Measurements from ENCODE around the gene PCSK9.

PCSK9 gene

GRCh38 chr1:55012661-55013060 lies 26.7 kb upstream of the PCSK9 start:
- no peak overlapping the region for H2BK5ac ChIP-seq (ENCODE audit: low read length)
- H2BK15ac ChIP-seq (replicated peaks; ENCODE audit: low read depth): no peak overlapping the region
- H2BK120ac ChIP-seq (ENCODE audit: low read depth, low read length): no peak overlapping the region
- H2AK5ac ChIP-seq (ENCODE audit: low read length): no peak overlapping the region
- H3K79me1 ChIP-seq (ENCODE audit: low read length): no peaks in the 10 kb centered on the region
- H3K56ac ChIP-seq (ENCODE audit: low read length): no peak overlapping the region
- H3K23ac ChIP-seq (ENCODE audit: low read length): no peak overlapping the region
- H3K9ac ChIP-seq (ENCODE audit: low read length): no peak overlapping the region
- H3K4me1 ChIP-seq (ENCODE audit: control insufficient read depth, low read depth, low read length): no peaks in the 10 kb centered on the region
- H3K4ac ChIP-seq (ENCODE audit: low read depth, low read length): no peak overlapping the region
- H3K18ac ChIP-seq (ENCODE audit: low read length): no peak overlapping the region
- WGBS (ENCODE audit: extremely low coverage, insufficient coverage, low lambda C conversion rate): no CpG with 5 or more reads among the region's 1 CpG
- no peak overlapping the region for H3K4me2 ChIP-seq (ENCODE audit: low read length)
- H3K27ac ChIP-seq (ENCODE audit: low read depth, low read length): no peak overlapping the region
- no peak overlapping the region for H4K8ac ChIP-seq (ENCODE audit: low read depth, low read length)
- H4K5ac ChIP-seq (ENCODE audit: low read length): no peak overlapping the region
- H3K4me3 ChIP-seq (ENCODE audit: low read length): no peak overlapping the region
- H3K79me2 ChIP-seq (ENCODE audit: control insufficient read depth, insufficient read depth, low read length): no peaks in the 10 kb centered on the region
- H3K36me3 ChIP-seq (ENCODE audit: control insufficient read depth, insufficient read depth, low read length): no peaks in the 10 kb centered on the region
- no peaks in the 10 kb centered on the region for H3K27me3 ChIP-seq (ENCODE audit: insufficient read depth, low read length, poor library complexity)
- no peak for DNase-seq

DNA sequence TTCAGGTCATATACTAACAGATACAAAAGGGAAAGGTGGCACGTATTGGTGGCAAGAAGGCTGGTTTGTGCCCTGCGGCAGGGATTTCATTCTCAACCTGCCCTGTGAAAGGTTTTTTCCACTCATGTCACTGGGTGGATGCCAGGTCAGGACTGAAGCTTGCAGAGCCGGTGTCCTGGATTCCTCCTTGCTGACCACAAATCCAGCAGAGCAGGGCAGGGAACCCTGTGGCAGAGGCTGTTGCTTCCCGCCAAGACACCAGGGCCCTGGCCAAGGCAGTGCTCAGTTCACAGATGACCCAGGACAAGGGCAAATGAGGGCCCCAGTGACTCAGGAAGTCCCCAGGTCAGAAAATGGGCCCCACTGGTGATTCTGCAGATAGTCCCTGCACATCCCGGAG lies 24.2 kb upstream of the PCSK9 start:
- H3K23ac ChIP-seq (ENCODE audit: low read length): no peak overlapping the region
- no peaks in the 10 kb centered on the region for H3K79me1 ChIP-seq (ENCODE audit: low read length)
- no peak overlapping the region for H2BK5ac ChIP-seq (ENCODE audit: low read length)
- no peak overlapping the region for H3K18ac ChIP-seq (ENCODE audit: low read length)
- WGBS (ENCODE audit: extremely low coverage, insufficient coverage, low lambda C conversion rate): no CpG with 5 or more reads among the region's 5 CpGs
- no peak overlapping the region for H2BK15ac ChIP-seq (replicated peaks; ENCODE audit: low read depth)
- H3K56ac ChIP-seq (ENCODE audit: low read length): no peak overlapping the region
- H3K4ac ChIP-seq (ENCODE audit: low read depth, low read length): no peak overlapping the region
- H3K27me3 ChIP-seq (ENCODE audit: insufficient read depth, low read length, poor library complexity): no peaks in the 10 kb centered on the region
- H4K8ac ChIP-seq (ENCODE audit: low read depth, low read length): no peak overlapping the region
- H3K9ac ChIP-seq (ENCODE audit: low read length): no peak overlapping the region
- H4K5ac ChIP-seq (ENCODE audit: low read length): no peak overlapping the region
- no peak overlapping the region for H2BK120ac ChIP-seq (ENCODE audit: low read depth, low read length)
- no peak overlapping the region for H3K4me2 ChIP-seq (ENCODE audit: low read length)
- H3K27ac ChIP-seq (ENCODE audit: low read depth, low read length): no peak overlapping the region
- no peak for DNase-seq
- no peaks in the 10 kb centered on the region for H3K36me3 ChIP-seq (ENCODE audit: control insufficient read depth, insufficient read depth, low read length)
- no peak overlapping the region for H3K4me3 ChIP-seq (ENCODE audit: low read length)
- H2AK5ac ChIP-seq (ENCODE audit: low read length): no peak overlapping the region
- no peaks in the 10 kb centered on the region for H3K79me2 ChIP-seq (ENCODE audit: control insufficient read depth, insufficient read depth, low read length)
- no peaks in the 10 kb centered on the region for H3K4me1 ChIP-seq (ENCODE audit: control insufficient read depth, low read depth, low read length)

GRCh38 chr1:55015731-55016620 lies 23.4 kb upstream of the PCSK9 start:
- Histone ChIP-seq H2BK15ac (replicated peaks; ENCODE audit: low read depth) (no peak overlapping the region), H3K36me3 (ENCODE audit: control insufficient read depth, insufficient read depth, low read length) (no peaks in the 10 kb centered on the region)
- no CpG with 5 or more reads among the region's 12 CpGs for WGBS (ENCODE audit: extremely low coverage, insufficient coverage, low lambda C conversion rate)

GRCh38 chr1:55018395-55018794 lies 21.0 kb upstream of the PCSK9 start:
- Histone ChIP-seq H4K8ac (ENCODE audit: low read depth, low read length) (no peak overlapping the region), H2BK15ac (replicated peaks; ENCODE audit: low read depth) (no peak overlapping the region), H4K5ac (ENCODE audit: low read length) (no peak overlapping the region), H2AK5ac (ENCODE audit: low read length) (no peak overlapping the region), H3K27me3 (ENCODE audit: insufficient read depth, low read length, poor library complexity) (no peaks in the 10 kb centered on the region), H3K4me3 (ENCODE audit: low read length) (no peak overlapping the region), H3K79me1 (ENCODE audit: low read length) (no peaks in the 10 kb centered on the region), H2BK5ac (ENCODE audit: low read length) (no peak overlapping the region), H3K79me2 (ENCODE audit: control insufficient read depth, insufficient read depth, low read length) (no peaks in the 10 kb centered on the region), H3K56ac (ENCODE audit: low read length) (peak overlapping the region; percentile 22), H3K4me1 (ENCODE audit: control insufficient read depth, low read depth, low read length) (no peaks in the 10 kb centered on the region), H3K27ac (ENCODE audit: low read depth, low read length) (no peak overlapping the region), H3K4me2 (ENCODE audit: low read length) (no peak overlapping the region), H3K9ac (ENCODE audit: low read length) (no peak overlapping the region), H3K18ac (ENCODE audit: low read length) (no peak overlapping the region), H3K4ac (ENCODE audit: low read depth, low read length) (no peak overlapping the region), H3K36me3 (ENCODE audit: control insufficient read depth, insufficient read depth, low read length) (no peaks in the 10 kb centered on the region), H2BK120ac (ENCODE audit: low read depth, low read length) (no peak overlapping the region), H3K23ac (ENCODE audit: low read length) (no peak overlapping the region)
- no peak for DNase-seq
- no CpG with 5 or more reads among the region's 9 CpGs for WGBS (ENCODE audit: extremely low coverage, insufficient coverage, low lambda C conversion rate)

More at GRCh38 chr1:55015731-55016620, 23.4 kb upstream of the PCSK9 start:
- Histone ChIP-seq H3K4me3 (ENCODE audit: low read length) (no peak overlapping the region), H3K18ac (ENCODE audit: low read length) (no peak overlapping the region), H4K8ac (ENCODE audit: low read depth, low read length) (no peak overlapping the region), H3K4me1 (ENCODE audit: control insufficient read depth, low read depth, low read length) (no peaks in the 10 kb centered on the region), H3K4ac (ENCODE audit: low read depth, low read length) (no peak overlapping the region), H3K9ac (ENCODE audit: low read length) (no peak overlapping the region), H3K4me2 (ENCODE audit: low read length) (no peak overlapping the region), H3K23ac (ENCODE audit: low read length) (no peak overlapping the region), H3K79me2 (ENCODE audit: control insufficient read depth, insufficient read depth, low read length) (no peaks in the 10 kb centered on the region), H3K79me1 (ENCODE audit: low read length) (no peaks in the 10 kb centered on the region), H3K27ac (ENCODE audit: low read depth, low read length) (no peak overlapping the region), H4K5ac (ENCODE audit: low read length) (no peak overlapping the region), H2BK5ac (ENCODE audit: low read length) (no peak overlapping the region), H2AK5ac (ENCODE audit: low read length) (no peak overlapping the region), H3K56ac (ENCODE audit: low read length) (no peak overlapping the region), H3K27me3 (ENCODE audit: insufficient read depth, low read length, poor library complexity) (no peaks in the 10 kb centered on the region), H2BK120ac (ENCODE audit: low read depth, low read length) (no peak overlapping the region)
- DNase-seq: no peak

DNA sequence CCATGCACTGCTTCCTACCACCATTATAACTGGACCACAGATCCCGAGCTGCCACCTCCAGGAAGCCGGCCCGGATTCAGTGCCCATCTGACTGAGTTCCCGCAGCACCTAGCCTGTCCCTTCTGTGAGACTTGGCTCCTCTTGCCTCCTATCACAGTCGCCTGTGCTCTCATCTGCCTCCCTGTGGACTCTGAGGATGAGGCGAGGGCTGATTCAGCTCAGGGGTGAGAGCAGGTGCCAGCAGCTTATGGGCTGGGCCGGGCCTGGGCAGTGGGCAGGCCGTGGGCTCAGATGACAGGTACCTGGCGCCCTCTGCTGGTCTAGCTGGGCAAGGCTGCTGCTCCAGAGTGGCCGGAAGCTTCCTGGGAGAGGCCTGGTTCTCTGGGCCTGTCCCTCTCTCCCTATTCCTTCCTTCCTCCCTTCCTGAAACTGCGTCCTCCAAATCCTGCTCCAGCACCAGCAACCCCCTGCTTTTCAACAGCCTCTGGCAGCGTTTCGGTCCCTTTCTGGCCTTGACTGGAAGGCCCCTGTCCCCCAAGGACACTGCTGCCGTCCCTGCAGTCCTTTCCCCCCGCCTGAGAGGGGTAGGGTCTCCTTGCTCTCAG lies 17.3 kb upstream of the PCSK9 start:
- no peak overlapping the region for H4K5ac ChIP-seq (ENCODE audit: low read length)
- no peaks in the 10 kb centered on the region for H3K4me1 ChIP-seq (ENCODE audit: control insufficient read depth, low read depth, low read length)
- H2BK15ac ChIP-seq (replicated peaks; ENCODE audit: low read depth): no peak overlapping the region
- peak overlapping the region; percentile 5 for H3K9ac ChIP-seq (ENCODE audit: low read length)
- no peak overlapping the region for H3K4me3 ChIP-seq (ENCODE audit: low read length)
- peak; percentile 98 for DNase-seq
- H3K4me2 ChIP-seq (ENCODE audit: low read length): no peak overlapping the region
- no peaks in the 10 kb centered on the region for H3K36me3 ChIP-seq (ENCODE audit: control insufficient read depth, insufficient read depth, low read length)
- H2BK5ac ChIP-seq (ENCODE audit: low read length): peak overlapping the region; percentile 2
- no peak overlapping the region for H2BK120ac ChIP-seq (ENCODE audit: low read depth, low read length)
- WGBS (ENCODE audit: extremely low coverage, insufficient coverage, low lambda C conversion rate): no CpG with 5 or more reads among the region's 15 CpGs
- peak overlapping the region; percentile 76 for H3K56ac ChIP-seq (ENCODE audit: low read length)
- H3K27ac ChIP-seq (ENCODE audit: low read depth, low read length): no peak overlapping the region
- H3K79me1 ChIP-seq (ENCODE audit: low read length): no peaks in the 10 kb centered on the region
- H3K27me3 ChIP-seq (ENCODE audit: insufficient read depth, low read length, poor library complexity): no peaks in the 10 kb centered on the region
- peak overlapping the region; percentile 0 for H3K18ac ChIP-seq (ENCODE audit: low read length)
- no peak overlapping the region for H2AK5ac ChIP-seq (ENCODE audit: low read length)
- H4K8ac ChIP-seq (ENCODE audit: low read depth, low read length): no peak overlapping the region
- H3K23ac ChIP-seq (ENCODE audit: low read length): no peak overlapping the region
- no peaks in the 10 kb centered on the region for H3K79me2 ChIP-seq (ENCODE audit: control insufficient read depth, insufficient read depth, low read length)
- H3K4ac ChIP-seq (ENCODE audit: low read depth, low read length): no peak overlapping the region

Data from mesendoderm (in vitro differentiated cells).